DMS153 treated with DMSO at 0.1 percent for 48 hours (cell line): Measurements from ENCODE around the gene DHRS7B.
"Not testable (repeated sequence)": the region's sequence is repeated elsewhere in the genome, so short reads cannot be mapped to it uniquely, and the experiment has no call there.

Source experiments
- DNase-seq: peaks from one replicate; lab custom pipeline; 2025; ENCODE audit not compliant: unreplicated experiment; lab: John Stamatoyannopoulos, UW

Gene DHRS7B

DNA sequence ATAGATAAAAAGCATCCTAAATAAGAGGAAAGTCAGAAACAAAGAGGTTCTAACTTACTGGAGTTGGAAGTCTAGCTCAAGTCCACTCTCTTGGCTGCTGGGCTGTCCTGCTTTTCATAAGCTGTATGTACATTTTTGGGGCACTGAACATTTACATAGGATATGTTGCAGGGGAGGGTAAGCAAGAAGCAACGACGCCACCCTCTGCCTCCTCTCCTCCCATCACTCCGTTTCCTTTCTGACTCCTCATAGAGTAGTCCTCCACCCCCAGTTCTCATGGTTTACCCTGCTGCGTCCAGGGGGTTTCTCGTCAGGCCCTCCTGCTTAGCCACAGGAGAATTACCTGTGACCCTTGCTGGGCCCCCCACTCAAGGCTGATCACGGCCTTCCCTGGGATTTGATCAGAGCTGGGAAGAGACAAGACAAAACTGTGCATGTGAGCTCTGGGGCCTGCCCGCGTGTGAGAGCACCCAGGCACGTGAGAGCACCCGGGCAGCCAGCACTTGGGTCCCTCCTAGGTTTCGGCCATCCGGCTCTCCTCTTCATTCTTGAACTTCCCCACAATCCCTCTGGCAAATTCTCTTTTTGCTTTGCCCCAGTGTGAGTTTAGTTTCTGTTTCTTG is 50.1 kb downstream of the DHRS7B start:
- DNase-seq, result no peak

DNA sequence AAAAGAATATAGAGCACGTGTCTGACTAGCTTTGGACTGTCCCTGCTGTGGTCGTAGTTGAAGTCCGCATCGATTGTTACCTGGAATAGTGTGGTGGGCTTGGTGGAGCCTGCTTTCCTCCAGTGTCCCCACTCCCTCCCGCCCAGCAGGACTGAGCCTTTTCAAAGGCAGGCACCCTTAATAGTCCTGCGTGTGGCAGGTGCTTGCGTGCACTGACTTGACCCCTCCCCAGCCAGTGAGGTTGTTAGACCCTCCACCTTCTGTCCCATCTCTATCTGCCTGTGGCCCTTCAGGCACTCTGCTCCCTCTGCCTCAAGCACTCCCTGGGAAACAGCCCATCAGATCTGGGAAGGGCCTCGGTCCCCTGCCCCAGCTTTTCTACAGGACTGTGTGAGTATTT is 50.6 kb downstream of the DHRS7B start:
- no peak for DNase-seq

DNA sequence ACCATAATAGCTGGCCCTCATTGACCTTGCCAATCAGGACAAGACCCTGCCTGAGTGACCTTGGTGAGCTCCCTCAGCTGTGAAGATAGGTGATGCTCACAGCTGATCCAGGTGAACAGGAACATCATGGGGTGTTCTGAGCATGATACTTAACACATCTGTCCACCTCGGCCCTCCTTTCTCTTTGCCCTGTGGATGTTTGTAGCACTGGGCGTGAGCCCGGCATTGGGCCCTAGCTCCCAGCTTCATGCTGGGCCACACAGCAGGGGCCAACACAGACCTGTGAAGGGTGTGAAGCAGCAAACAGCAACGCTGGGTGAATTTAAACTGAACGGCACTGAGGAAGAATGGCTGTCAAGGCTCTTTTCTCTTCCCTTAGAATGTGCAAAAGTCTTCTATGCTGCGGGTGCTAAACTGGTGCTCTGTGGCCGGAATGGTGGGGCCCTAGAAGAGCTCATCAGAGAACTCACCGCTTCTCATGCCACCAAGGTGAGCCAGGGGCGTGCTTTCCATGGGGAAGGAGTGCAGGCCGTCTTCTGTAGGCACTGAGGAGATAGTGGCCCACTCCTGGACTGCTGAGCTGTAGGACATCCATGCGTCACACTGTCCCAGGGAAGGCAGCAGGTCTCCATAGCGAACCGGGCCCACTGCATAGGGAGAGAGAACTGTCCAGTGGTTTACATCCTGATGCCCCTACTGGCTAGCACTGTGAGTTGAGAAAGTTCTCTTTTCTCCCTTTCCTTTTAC is 51.3 kb downstream of the DHRS7B start:
- DNase-seq, result no peak

DNA sequence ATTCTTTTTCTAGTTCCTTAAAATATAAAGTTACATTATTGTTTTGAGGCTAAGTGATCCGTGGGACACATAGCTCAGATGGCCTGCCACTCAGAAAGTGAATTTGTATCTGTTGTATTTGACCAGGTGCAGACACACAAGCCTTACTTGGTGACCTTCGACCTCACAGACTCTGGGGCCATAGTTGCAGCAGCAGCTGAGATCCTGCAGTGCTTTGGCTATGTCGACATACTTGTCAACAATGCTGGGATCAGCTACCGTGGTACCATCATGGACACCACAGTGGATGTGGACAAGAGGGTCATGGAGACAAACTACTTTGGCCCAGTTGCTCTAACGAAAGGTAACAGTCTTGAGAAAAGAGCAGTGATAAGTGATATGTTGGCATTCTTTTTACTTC is 56.7 kb downstream of the DHRS7B start:
- DNase-seq, result no peak

DNA sequence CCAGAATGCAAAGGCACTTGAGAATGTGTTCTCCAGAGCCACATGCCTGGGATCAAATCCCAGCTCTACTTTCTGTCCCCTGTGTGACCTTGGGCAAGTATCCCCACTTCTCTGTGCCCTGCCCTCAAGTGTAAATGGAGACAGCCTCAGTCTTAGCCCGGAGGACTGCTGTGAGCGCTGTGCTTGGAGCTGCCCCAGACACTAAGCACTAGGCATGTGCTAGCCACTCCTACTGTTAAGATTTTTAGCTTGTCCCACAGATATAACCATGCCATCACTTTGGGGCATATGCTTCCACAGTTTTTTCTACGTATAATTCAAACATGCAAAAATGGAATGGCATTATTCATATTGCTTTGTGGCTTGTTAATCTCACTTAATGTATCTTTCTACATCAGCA is 57.8 kb downstream of the DHRS7B start:
- DNase-seq, result no peak

DNA sequence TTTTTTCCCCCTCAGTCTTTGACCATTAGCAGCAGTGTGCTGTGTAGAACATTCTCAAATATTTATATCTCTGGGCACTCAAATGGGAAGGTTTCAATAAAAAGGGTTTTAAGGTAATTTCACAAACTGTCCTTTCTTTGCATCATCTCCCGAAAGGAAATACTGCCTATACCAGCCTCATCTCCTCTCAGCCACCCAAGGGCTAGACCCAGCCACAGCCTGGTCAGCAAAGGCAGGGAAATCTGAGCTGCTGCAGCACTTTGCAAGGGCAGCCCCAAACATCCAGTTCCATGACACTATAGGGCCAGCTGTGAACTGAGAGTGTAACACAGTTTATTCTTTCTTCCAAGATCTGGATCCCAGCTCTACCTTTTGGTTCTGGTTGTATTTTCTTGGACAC is 58.3 kb downstream of the DHRS7B start:
- no peak for DNase-seq

DNA sequence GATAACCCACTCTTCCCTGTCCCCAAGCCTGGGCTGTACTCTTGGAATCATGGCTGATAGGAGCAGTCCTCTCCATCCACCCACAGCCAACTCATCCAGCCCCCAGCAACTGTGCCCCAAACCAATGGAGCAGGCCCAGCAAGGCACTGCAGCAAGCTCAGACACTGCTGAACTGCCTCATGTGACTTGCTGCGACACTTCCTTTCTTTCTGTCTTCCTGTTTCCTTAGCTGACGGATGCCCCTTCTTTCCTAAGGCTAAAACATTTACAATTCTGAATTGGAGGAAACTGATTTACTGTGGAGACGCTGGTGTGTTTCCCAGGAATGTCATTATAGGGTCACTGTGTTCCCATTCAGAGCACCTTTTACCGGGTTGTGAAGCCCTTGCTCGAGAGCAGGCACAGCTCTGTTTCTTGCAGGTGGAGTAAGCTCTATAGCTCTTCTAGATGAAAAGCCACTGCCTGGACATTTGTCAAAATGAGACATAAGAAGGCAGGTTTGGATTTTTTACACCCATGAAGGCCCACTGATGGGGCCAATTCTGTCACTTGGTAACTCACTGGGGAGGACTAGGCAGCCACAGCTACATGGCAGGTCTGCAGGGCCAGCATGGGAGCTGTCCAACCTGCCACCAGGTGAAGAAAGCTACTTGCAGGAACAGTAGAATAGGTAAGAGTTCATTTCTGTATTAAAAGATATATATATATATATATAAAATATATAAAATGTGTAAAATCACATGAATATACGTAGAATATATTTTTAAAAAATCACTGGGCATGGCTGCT is 59.8 kb downstream of the DHRS7B start:
- DNase-seq, result no peak

DNA sequence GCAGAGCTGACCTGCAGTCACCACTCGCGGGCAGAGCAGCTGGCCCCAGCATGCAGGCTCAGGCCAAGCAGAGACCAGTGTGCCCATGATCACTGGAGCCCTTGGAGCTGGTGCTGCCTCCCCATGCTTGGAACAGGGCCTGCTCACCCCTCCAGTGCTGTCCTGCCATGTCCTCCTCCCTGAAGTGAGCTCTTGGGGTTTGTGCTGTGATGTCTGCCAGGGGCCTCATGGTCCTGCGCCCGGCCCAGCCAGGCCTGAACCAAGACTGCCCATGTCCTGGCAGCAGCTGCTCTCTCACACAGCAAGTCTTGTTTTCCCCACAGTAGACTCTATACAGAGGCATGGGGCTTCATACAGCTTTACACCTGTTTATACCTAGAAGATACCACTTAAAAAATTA is 62.6 kb downstream of the DHRS7B start:
- no peak for DNase-seq

DNA sequence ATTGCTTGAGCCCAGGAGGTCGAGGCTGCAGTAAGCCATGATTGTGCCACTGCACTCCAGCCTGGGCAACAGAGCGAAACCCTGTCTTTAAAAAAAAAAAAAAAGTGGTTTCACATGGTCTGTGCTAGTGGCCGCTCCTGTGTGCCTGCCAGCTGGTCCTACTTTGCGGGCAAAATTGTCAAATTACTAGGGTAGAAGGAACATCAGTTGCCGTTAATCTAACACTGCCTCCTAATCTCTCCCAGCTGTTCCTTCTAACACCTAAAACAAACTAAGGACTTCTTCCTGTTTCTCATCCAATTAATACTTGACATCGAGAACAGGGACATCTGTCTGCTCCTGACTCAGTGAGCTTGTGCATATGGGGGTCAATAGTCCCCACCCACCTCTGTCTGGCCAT is 63.3 kb downstream of the DHRS7B start:
- no peak for DNase-seq

DNA sequence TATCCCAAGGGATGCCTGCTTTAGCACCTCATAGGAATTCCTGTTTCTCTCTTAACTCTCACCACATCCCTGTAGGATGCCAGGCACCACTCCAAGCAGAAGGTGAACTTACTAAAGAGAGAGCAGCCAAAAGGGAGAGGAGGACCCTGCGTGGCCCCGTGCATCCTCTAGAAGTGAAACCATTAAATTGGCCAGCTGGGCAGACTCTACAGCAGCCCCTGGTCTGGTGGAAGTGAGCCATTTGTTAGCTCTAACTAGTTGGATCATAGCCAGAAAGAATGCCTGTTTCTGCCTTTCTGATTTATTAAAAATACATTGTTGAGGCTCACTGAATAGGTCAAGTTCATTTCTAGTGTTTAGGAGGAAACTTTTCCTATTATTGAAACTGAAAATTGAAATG is 64.9 kb downstream of the DHRS7B start:
- no peak for DNase-seq

DNA sequence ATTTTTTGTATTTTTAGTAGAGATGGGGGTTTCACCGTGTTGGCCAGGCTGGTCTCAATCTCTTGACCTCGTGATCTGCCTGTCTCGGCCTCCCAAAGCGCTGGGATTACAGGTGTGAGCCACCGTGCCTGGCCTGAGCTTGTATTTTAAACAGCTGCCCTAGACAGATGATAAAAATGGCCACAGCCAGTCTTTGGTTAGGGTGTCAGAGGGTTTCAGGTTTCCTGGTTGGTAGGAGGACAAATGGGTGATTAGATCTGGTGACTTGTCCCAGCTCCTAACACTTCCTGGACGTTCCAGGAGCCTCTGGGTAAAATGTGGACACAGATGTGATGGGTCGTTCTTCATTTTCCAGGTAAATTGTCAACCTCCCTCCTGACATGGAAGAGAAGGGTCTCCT is 65.7 kb downstream of the DHRS7B start:
- not testable (repeated sequence) for DNase-seq

DNA sequence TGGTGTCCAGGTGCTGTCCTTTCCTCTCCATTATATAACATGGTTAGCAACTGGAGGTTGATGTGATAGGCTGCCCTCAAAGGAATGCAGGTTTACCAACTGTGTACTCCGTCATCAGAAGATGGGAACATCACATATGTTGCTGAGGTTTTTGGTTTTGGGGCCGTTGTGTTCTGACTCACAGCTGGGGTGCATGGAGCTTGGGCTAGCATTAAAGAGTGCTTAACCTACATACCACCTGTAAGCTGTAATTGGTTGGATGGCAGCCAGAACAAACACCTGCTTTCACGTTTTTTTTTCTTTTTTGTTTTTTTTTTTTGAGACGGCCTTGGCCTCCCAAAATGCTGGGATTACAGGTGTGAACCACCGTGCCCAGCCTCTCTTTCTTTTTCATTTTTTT is 66.3 kb downstream of the DHRS7B start:
- no peak for DNase-seq

DNA sequence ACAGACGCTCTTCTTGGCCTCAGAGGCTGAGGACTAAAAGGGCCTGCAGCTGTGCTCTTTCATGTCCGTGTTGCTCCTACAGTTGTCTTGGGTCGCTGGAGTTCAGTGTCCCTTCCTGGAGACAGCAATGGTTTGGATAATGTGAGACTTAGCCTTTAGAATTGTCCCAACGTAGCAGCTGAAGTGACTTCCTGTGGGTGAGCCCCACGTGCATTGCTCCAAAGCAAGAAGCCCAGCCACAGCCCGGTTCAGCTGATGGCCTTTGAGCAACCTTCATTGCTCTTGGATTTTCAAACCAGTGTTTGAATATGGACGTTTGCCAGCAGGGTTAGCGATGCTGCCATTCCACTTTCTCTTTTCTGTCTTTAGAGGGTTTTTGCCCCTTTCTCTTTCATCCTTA is 67.5 kb downstream of the DHRS7B start:
- DNase-seq, result no peak

DNA sequence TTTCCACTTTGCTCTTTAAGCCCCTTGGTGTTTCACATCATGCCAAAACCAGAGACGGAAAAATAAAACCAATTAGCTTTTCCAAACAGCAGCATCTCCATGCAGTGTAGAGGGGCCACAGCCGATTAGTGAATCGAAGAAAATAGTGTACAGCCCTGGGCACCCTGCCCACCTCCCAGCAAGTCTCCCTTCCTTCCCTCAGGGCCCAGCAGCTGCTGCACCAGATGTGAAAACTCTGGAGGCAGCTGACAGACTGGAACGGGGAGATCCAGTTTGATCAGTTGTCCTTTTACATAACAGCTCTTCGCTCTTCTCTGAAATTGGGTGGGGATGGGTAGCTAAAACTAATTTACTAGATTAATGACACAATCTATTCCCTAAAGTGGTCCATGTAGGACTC is 67.9 kb downstream of the DHRS7B start:
- no peak for DNase-seq

DNA sequence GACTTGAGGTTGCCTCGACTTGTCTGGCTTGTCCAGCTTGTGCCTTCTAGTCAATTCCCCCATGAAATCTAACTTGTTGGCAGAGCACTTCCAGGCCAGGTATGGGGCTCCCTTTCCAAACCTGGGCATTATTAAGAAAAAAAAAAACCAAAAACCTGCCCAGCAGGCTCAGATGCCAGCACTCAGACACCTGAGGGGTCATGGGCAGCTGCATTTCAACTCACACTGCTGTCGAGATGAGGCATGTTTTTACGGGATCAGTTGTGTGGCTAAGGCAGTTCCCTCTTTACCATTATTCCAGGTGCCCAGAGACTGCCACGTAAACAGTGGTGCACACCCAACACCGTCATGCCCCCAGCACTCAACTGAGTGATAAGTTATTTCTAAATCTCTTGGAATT is 69.4 kb downstream of the DHRS7B start:
- no peak for DNase-seq

DNA sequence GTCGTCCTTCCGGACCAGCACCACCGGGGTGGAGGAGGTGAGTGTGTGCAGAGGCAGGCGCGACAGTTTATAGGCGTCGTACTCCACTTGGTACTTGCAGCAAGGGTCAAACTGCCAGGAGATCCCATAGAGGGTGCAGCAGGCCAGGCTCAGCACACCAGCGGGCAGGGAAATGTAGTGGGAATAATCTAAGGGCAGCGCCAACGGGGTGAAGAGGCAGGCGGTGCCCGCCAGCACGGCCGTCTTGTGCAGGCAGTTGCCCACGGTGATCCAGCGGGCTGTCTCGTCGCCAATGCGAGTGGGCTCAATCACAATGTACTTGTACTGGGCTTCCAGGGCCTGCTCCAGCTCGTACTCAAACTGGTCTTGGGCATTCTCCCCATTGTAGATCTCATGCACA is 71.6 kb downstream of the DHRS7B start:
- no peak for DNase-seq

DNA sequence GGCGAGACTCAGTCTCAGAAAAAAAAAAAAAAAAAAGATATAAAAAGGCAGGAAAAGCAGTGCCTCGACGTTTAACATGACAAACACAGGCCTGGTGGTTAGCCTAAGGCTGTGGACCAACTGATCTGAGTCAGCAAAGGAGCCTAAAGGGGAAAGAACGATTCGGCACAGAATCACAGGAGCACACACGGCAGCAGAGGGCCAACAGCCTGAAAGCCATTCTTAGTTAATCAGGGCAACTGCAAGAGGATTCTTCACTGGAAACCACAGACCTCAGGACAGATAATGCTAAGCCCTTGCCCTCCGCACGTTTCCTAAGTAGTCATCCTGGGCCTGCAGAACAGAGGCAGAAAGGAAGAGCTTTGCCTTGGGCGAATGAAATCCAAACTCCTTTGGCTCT is 72.5 kb downstream of the DHRS7B start:
- no peak for DNase-seq

DNA sequence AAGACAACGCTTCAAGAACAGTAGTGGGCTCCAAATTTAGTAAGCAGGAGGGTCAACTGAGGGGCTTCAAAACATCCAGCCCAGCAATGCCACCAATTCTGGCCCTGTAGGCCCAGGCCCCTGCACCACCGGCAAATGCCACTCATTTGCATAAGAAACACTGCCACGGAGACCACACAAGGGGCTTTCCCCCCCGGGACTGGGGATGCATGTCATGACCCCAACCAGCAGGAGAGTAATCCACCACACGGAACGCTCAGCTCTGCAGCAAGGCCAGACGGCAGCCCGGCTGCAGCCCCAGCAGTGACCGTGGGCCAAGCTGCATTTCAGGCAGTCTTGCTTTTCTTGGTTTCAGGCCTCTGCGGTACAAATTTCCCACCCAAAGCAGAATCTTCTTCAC is 73.1 kb downstream of the DHRS7B start:
- DNase-seq, result no peak

DNA sequence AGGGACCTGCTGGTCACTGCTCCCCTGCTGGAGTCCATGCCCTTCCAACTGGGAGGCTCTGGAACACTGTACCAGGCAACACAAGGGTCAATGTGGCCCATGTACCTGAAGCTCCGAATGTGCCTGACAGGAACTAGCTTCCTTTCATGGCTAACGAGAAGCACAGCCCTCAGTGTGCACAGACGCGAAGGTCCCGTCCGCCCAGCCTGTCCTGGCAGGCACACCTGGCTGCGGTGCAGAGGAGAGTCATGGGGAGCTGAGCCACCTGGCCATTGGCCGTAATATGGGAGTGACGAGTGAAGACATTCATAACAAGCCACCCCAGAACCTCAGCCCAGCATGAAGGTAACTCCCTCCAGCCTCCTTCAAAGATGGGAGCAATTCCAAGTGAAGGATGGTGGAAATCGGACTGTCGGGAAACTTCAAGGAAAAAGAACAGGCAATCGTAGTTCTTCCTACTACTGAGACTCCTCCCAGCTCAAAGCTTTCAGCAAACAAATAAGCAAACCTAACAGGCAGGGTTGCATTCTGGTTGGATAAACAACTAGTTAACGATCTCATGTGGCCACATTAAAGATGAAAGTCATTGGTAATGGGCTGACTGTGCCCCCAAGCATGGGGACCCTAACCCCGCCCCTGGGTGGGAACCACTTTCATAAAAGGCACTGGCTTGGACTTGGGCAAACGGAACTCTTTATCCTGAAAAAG is 74.0 kb downstream of the DHRS7B start:
- DNase-seq, result no peak

DNA sequence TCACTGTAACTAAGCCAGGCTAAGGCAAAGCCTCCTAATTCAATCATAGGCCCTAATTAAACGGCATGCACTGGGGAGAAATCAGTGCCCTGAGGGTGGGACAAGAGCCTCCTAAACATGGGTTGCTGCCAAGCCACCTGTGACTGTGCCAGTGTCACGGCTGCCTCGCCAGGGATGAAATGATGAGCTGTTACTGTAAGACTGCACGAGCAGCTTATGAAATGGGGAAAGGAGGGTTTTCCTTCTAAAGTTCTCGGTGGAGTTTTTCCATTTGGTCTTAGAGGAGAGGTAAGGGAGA is 74.5 kb downstream of the DHRS7B start:
- DNase-seq, result no peak

DNA sequence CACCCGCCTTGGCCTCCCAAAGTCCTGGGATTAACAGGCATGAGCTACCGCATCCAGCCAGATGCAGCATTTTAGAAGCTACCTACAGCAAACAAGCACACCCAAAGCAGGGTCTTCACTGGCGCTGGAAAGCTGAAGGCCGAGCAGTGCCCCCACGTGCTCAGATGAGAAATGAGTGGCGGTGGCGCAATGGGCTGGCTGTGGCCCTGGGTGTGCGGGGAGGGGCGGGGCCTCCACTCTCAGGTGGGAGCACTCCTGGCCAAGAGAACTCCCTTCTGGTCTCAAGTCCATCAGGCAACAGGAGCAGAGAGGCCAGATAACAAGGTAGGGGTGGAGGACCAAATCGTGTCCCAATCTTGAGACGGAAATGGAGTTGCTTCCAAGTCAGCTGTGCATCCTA is 75.1 kb downstream of the DHRS7B start:
- DNase-seq, result no peak

DNA sequence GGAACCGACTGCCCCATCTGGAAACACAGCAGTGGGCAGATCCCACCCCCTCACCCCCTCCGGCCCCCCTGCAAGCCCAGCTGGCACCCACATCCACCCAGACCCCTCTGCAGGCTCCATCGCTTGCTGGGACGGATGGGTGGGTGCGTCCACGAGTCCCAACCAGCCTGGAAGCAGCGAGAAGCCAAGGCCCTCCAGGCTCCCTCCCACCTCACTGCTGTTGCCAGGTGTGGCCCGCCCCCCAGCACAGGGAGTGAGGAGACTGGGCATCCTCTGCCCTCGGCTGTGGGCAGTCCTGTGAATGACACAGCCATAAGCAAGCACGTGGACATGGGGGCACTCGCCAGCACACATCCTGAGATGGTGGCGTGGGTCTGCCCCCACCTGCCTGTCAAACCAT is 75.7 kb downstream of the DHRS7B start:
- no peak for DNase-seq
